HCT116 (cell line): ENCODE measurements around the gene DVL1. TPM values are rescaled to one million over a fixed set of nuclear protein-coding genes. Genes with fewer than 3 reads are reported as not detected.
A peak's percentile ranks its signal among the peaks of the same experiment; 100 is the strongest.

Source experiments
- ATAC-seq: fragments of 200-7000 bp; cut with Tn5 transposase; 2 replicates; pipeline ENCODE4 v1.9.1; 2020; ENCODE audit warnings: mild to moderate bottlenecking, moderate library complexity
- BruUV-seq: library from RNA; stranded (reverse); fragments of 400-500 nt; replicated peaks from 2 replicates; lab custom pipeline; 2021; lab: Mats Ljungman, UMichigan
- CTCF ChIA-PET: fragments of 300-600 bp; sonication (Branson Sonifier 250); formaldehyde crosslinking; loops from one replicate; lab custom pipeline; 2021; ENCODE audit warnings: antibody characterized with exemption; lab: Charles Lee
- POLR2A ChIA-PET: fragments of 300-600, 350-600 bp; sonication (Branson Sonifier 250); formaldehyde crosslinking; loops from one replicate; lab custom pipeline; 2021; ENCODE audit warnings: antibody characterized with exemption; lab: Charles Lee
- RAD21 ChIA-PET, 2 experiments: fragments of 300-600 bp; sonication (Branson Sonifier 250); formaldehyde crosslinking; loops; one replicate each; lab custom pipeline; 2023; ENCODE audit warnings: low total read pairs in 2 of 2; ENCODE audit not compliant: uncharacterized antibody in 2 of 2, unreplicated experiment in 2 of 2, low non-redundant PET in 1 of 2; lab: Charles Lee
- DNase-seq: peaks from one replicate; pipeline ENCODE4 v3.0.0-alpha.2; 2010; ENCODE audit warnings: low read depth, low spot score
- H2AFZ ChIP-seq: fragments of 200-600 bp; shearing (Covaris generic), sonication (generic); 2 replicates; pipeline ENCODE4 v1.6.1; 2017; ENCODE audit warnings: low read depth, mixed run types, mixed read lengths, antibody characterized with exemption, low read length; ENCODE audit not compliant: poor library complexity, severe bottlenecking
- H3K27ac ChIP-seq: 2 replicates; pipeline ENCODE4 v1.5.1; 2012; ENCODE audit warnings: low read depth, low read length
- H3K27me3 ChIP-seq: fragments of 200-600 bp; sonication (generic); 2 replicates; pipeline ENCODE4 v1.6.1; 2016; ENCODE audit warnings: mixed run types, low read length, mixed read lengths; ENCODE audit not compliant: insufficient read depth
- H3K36me3 ChIP-seq, 2 experiments: fragments of 200-500 bp in 1 of 2; fragments of 200-600 bp in 1 of 2; sonication (Bioruptor generic) in 1 of 2; sonication (generic) in 1 of 2; 2 replicates each; pipeline versions ENCODE4 v1.5.1 to v1.6.1; 2014 to 2016; ENCODE audit warnings: low read length in 2 of 2, inconsistent platforms in 1 of 2, mixed read lengths in 1 of 2, mixed run types in 1 of 2; ENCODE audit not compliant: insufficient read depth in 2 of 2, control insufficient read depth in 1 of 2
- H3K4me1 ChIP-seq, 2 experiments: fragments of 200-600 bp in 1 of 2; sonication (generic) in 1 of 2; 2 replicates each; pipeline versions ENCODE4 v1.5.1 to v1.6.1; 2012 to 2017; ENCODE audit warnings: low read length in 2 of 2, inconsistent platforms in 1 of 2, mild to moderate bottlenecking in 1 of 2, mixed read lengths in 1 of 2, mixed run types in 1 of 2, moderate library complexity in 1 of 2; ENCODE audit not compliant: insufficient read depth in 2 of 2, control insufficient read depth in 1 of 2
- H3K4me2 ChIP-seq: fragments of 200-600 bp; sonication (generic); 2 replicates; pipeline ENCODE4 v1.6.1; 2017; ENCODE audit warnings: mixed run types, low read length, mixed read lengths
- H3K4me3 ChIP-seq, 2 experiments: fragments of 200-600 bp in 1 of 2; sonication (generic) in 1 of 2; replicated peaks in 1 of 2; 2 replicates each; pipeline ENCODE4 v1.5.1; 2011 to 2016; ENCODE audit warnings: low read length in 2 of 2, control low read depth in 1 of 2, low read depth in 1 of 2, mild to moderate bottlenecking in 1 of 2, mixed read lengths in 1 of 2, mixed run types in 1 of 2
- H3K79me2 ChIP-seq: fragments of 200-600 bp; sonication (generic); 2 replicates; pipeline ENCODE4 v1.6.1; 2017; ENCODE audit warnings: mild to moderate bottlenecking, mixed run types, low read length, moderate library complexity, mixed read lengths; ENCODE audit not compliant: insufficient read depth
- H3K9ac ChIP-seq: fragments of 200-600 bp; sonication (generic); 2 replicates; pipeline ENCODE4 v1.6.1; 2016; ENCODE audit warnings: low read length, mixed read lengths
- H3K9me2 ChIP-seq: fragments of 200-600 bp; sonication (generic), shearing (Covaris generic); 2 replicates; pipeline ENCODE4 v1.6.1; 2017; ENCODE audit warnings: mixed run types, mild to moderate bottlenecking, moderate library complexity; ENCODE audit not compliant: insufficient read depth
- H3K9me3 ChIP-seq, 2 experiments: fragments of 200-500 bp in 1 of 2; fragments of 200-600 bp in 1 of 2; sonication (Bioruptor generic) in 1 of 2; sonication (generic) in 1 of 2; 2 replicates each; pipeline ENCODE4 v1.6.1; 2014 to 2017; ENCODE audit warnings: low read length in 2 of 2, mixed read lengths in 2 of 2, inconsistent platforms in 1 of 2, low read depth in 1 of 2, mild to moderate bottlenecking in 1 of 2, mixed run types in 1 of 2, moderate library complexity in 1 of 2; ENCODE audit not compliant: control insufficient read depth in 1 of 2, insufficient read depth in 1 of 2
- H4K20me1 ChIP-seq: fragments of 200-600 bp; sonication (generic), shearing (Covaris generic); 2 replicates; pipeline ENCODE4 v1.6.1; 2017; ENCODE audit warnings: mixed run types, mild to moderate bottlenecking, moderate library complexity; ENCODE audit not compliant: insufficient read depth
- ELF1 ChIP-seq: IDR thresholded peaks from 2 replicates; pipeline ENCODE4 v1.6.1; 2012; ENCODE audit warnings: low read depth, borderline replicate concordance
- FOSL1 ChIP-seq: IDR thresholded peaks from 2 replicates; pipeline ENCODE4 v1.6.1; 2012; ENCODE audit warnings: low read depth
- TCF7L2 ChIP-seq: IDR thresholded peaks from 2 replicates; pipeline ENCODE4 v1.7.0; 2011; ENCODE audit warnings: borderline replicate concordance, inconsistent platforms; ENCODE audit not compliant: insufficient read depth, insufficient read length; ENCODE audit errors: extremely low read depth
- intact Hi-C: fragments of 100-400 bp; cut with micrococcal nuclease; formaldehyde crosslinking; loops from 2 replicates; pipeline ENCODE4 v1.10.0; 2022
- total RNA-seq: library from RNA; stranded (reverse); gene quantifications from one replicate; pipeline ENCODE4 v1.2.1, GENCODE V29; 2021; ENCODE audit not compliant: unreplicated experiment
- TF ChIP-seq, protein P1 (sequence below): IDR thresholded peaks from 2 replicates; pipeline ENCODE4 v1.6.1; 2012
- TF ChIP-seq, protein P2 (sequence below): IDR thresholded peaks from 2 replicates; pipeline ENCODE4 v1.6.1; 2011; ENCODE audit warnings: mild to moderate bottlenecking, low read length, moderate library complexity; ENCODE audit not compliant: insufficient replicate concordance; ENCODE audit errors: extremely low read depth
- TF ChIP-seq, protein P3 (sequence below): IDR thresholded peaks from 2 replicates; pipeline ENCODE4 v1.6.1; 2012; ENCODE audit warnings: low read depth

The DVL1 gene
- total RNA-seq, 1 experiment from 2014 or later, result 160 TPM

DNA sequence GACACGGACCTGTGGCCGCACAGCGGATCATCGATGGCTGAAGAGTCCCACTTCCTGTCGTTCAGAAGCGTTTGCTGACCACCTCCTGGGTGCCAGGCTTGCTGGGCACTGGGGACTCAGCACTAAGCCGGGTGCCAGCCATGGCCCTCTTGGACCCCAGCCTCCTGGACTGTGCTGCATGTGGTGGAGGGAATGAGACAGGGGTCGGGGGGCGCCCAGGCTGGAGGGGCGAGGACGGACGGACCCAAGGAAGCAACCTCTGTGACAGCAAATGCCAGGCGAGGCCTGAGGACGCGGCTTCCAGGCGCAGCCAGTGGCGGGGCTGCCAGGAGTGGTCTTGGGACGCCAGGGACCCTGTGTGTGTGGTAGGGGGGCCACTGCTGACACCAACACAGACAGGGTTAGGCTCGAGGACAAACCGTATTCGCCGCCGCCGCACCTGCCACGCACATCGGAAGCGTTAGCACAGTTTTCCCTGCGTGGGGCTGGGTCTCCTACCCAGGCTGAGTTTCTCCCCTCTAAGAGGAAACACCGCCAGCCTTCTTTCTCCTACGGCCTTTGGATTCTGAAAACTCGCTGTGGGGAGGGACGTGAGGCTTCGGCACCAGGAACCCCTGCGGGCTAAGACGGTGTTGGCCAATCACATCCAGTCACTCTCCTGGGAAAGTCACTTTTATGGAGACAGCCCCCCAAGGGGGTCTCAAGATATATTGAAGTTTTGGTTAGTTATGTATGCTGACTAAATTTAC is 12.2 kb upstream of the DVL1 start:
- H3K9ac ChIP-seq, result peak overlapping the region; percentile 51
- peak overlapping the region; percentile 68 for H3K4me2 ChIP-seq
- no TSS peak for BruUV-seq
- ChIA-PET CTCF (no interaction called here), POLR2A (no interaction called here), RAD21 (no interaction called here)
- H3K4me3 ChIP-seq, result 0 out of 4 replicates have a peak overlapping the region, but pooled peaks of 1 of the 2 experiments have one; percentile 25
- intact Hi-C loops, result no loop called here
- H4K20me1 ChIP-seq, result no peaks in the 10 kb centered on the region
- no peaks in the 10 kb centered on the region for H3K9me2 ChIP-seq
- H3K9me3 ChIP-seq, result peaks cover 0 to 5% of the 10 kb centered on the region in 2 experiments; a peak in 1 of 4 replicates
- DNase-seq (no peak), ATAC-seq (no peak)
- H3K36me3 ChIP-seq, result no peaks in the 10 kb centered on the region
- H3K27ac ChIP-seq, result peak overlapping the region; percentile 49; the same call in 1 of the 2 replicates
- no peaks in the 10 kb centered on the region for H3K27me3 ChIP-seq
- peaks cover 24 to 49% of the 10 kb centered on the region in 2 experiments for H3K4me1 ChIP-seq
- H3K79me2 ChIP-seq, result no peaks in the 10 kb centered on the region
- H2AFZ ChIP-seq, result no peak overlapping the region
- TF ChIP-seq ELF1 (no peak), TCF7L2 (no peak), FOSL1 (no peak)
- TF ChIP-seq, protein P1, sequence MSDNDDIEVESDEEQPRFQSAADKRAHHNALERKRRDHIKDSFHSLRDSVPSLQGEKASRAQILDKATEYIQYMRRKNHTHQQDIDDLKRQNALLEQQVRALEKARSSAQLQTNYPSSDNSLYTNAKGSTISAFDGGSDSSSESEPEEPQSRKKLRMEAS, result no peak
- TF ChIP-seq, protein P2, sequence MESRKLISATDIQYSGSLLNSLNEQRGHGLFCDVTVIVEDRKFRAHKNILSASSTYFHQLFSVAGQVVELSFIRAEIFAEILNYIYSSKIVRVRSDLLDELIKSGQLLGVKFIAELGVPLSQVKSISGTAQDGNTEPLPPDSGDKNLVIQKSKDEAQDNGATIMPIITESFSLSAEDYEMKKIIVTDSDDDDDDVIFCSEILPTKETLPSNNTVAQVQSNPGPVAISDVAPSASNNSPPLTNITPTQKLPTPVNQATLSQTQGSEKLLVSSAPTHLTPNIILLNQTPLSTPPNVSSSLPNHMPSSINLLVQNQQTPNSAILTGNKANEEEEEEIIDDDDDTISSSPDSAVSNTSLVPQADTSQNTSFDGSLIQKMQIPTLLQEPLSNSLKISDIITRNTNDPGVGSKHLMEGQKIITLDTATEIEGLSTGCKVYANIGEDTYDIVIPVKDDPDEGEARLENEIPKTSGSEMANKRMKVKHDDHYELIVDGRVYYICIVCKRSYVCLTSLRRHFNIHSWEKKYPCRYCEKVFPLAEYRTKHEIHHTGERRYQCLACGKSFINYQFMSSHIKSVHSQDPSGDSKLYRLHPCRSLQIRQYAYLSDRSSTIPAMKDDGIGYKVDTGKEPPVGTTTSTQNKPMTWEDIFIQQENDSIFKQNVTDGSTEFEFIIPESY, result no peak
- TF ChIP-seq, protein P3, sequence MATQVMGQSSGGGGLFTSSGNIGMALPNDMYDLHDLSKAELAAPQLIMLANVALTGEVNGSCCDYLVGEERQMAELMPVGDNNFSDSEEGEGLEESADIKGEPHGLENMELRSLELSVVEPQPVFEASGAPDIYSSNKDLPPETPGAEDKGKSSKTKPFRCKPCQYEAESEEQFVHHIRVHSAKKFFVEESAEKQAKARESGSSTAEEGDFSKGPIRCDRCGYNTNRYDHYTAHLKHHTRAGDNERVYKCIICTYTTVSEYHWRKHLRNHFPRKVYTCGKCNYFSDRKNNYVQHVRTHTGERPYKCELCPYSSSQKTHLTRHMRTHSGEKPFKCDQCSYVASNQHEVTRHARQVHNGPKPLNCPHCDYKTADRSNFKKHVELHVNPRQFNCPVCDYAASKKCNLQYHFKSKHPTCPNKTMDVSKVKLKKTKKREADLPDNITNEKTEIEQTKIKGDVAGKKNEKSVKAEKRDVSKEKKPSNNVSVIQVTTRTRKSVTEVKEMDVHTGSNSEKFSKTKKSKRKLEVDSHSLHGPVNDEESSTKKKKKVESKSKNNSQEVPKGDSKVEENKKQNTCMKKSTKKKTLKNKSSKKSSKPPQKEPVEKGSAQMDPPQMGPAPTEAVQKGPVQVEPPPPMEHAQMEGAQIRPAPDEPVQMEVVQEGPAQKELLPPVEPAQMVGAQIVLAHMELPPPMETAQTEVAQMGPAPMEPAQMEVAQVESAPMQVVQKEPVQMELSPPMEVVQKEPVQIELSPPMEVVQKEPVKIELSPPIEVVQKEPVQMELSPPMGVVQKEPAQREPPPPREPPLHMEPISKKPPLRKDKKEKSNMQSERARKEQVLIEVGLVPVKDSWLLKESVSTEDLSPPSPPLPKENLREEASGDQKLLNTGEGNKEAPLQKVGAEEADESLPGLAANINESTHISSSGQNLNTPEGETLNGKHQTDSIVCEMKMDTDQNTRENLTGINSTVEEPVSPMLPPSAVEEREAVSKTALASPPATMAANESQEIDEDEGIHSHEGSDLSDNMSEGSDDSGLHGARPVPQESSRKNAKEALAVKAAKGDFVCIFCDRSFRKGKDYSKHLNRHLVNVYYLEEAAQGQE, result no peak
